IMR-90 (cell line): Measurements from ENCODE around the gene TCFL5. TPM values are rescaled to one million over a fixed set of nuclear protein-coding genes. Genes with fewer than 3 reads are reported as not detected.

Source experiments
- ATAC-seq: fragments of 200-7000 bp; cut with Tn5 transposase; 2 replicates; pipeline ENCODE4 v1.9.1; 2020; ENCODE audit warnings: low read depth, mild to moderate bottlenecking, moderate library complexity
- BruUV-seq: library from RNA; stranded (reverse); fragments of 400-500 nt; replicated peaks from 2 replicates; lab custom pipeline; 2021; lab: Mats Ljungman, UMichigan
- CTCF ChIA-PET: fragments of 300-600 bp; formaldehyde crosslinking; extraction: SDS; loops from one replicate; lab custom pipeline; 2021; ENCODE audit warnings: antibody characterized with exemption; lab: Yijun Ruan, JAX
- POLR2A ChIA-PET: fragments of 300-600 bp; sonication (Branson Sonifier 250); formaldehyde crosslinking; loops from one replicate; lab custom pipeline; 2022; ENCODE audit warnings: antibody characterized with exemption; ENCODE audit not compliant: unreplicated experiment; lab: Charles Lee
- DNase-seq: peaks from one replicate; pipeline ENCODE4 v3.0.0; 2013
- H2AFZ ChIP-seq: replicated peaks from 2 replicates; pipeline ENCODE3; 2013; ENCODE audit warnings: low read length, mild to moderate bottlenecking; ENCODE audit not compliant: poor library complexity
- H2AK5ac ChIP-seq: 2 replicates; pipeline ENCODE4 v1.6.1; 2013; ENCODE audit warnings: low read depth, low read length, inconsistent platforms
- H2AK9ac ChIP-seq: replicated peaks from 2 replicates; pipeline ENCODE3; 2013; ENCODE audit warnings: mild to moderate bottlenecking, low read depth, low read length, moderate library complexity; ENCODE audit not compliant: poor library complexity
- H2BK120ac ChIP-seq: 2 replicates; pipeline ENCODE4 v1.6.1; 2013; ENCODE audit warnings: low read depth, low read length, inconsistent platforms
- H2BK15ac ChIP-seq: 3 replicates; pipeline ENCODE4 v1.6.1; 2013; ENCODE audit warnings: low read depth, low read length, inconsistent platforms
- H2BK20ac ChIP-seq: 2 replicates; pipeline ENCODE4 v1.6.1; 2013; ENCODE audit warnings: low read depth, mild to moderate bottlenecking, inconsistent platforms, low read length, moderate library complexity
- H2BK5ac ChIP-seq: 2 replicates; pipeline ENCODE4 v1.6.1; 2013; ENCODE audit warnings: mild to moderate bottlenecking, low read depth, low read length, inconsistent platforms; ENCODE audit not compliant: poor library complexity, severe bottlenecking
- H3K14ac ChIP-seq: replicated peaks from 2 replicates; pipeline ENCODE4 v1.6.1; 2013; ENCODE audit warnings: low read depth, low read length, inconsistent platforms
- H3K18ac ChIP-seq: 2 replicates; pipeline ENCODE4 v1.6.1; 2013; ENCODE audit warnings: low read depth, low read length, control low read depth
- H3K23ac ChIP-seq: 2 replicates; pipeline ENCODE4 v1.6.1; 2013; ENCODE audit warnings: low read depth, low read length, inconsistent platforms
- H3K27ac ChIP-seq: 2 replicates; pipeline ENCODE4 v1.5.1; 2013; ENCODE audit warnings: mild to moderate bottlenecking, control low read depth, low read length; ENCODE audit not compliant: insufficient read depth
- H3K27me3 ChIP-seq: 2 replicates; pipeline ENCODE4 v1.6.1; 2013; ENCODE audit warnings: low read length; ENCODE audit not compliant: control insufficient read depth, insufficient read depth
- H3K36me3 ChIP-seq: 2 replicates; pipeline ENCODE4 v1.6.1; 2013; ENCODE audit warnings: low read length, mixed read lengths; ENCODE audit not compliant: control insufficient read depth, insufficient read depth
- H3K4ac ChIP-seq: 2 replicates; pipeline ENCODE4 v1.6.1; 2013; ENCODE audit warnings: low read depth, low read length, inconsistent platforms
- H3K4me1 ChIP-seq: 2 replicates; pipeline ENCODE4 v1.6.1; 2013; ENCODE audit warnings: low read length, mixed read lengths; ENCODE audit not compliant: control insufficient read depth, insufficient read depth
- H3K4me2 ChIP-seq: 2 replicates; pipeline ENCODE4 v1.6.1; 2013; ENCODE audit warnings: low read depth, mild to moderate bottlenecking, control low read depth, low read length, moderate library complexity
- H3K4me3 ChIP-seq: 2 replicates; pipeline ENCODE4 v1.5.1; 2013; ENCODE audit warnings: low read depth, mild to moderate bottlenecking, control low read depth, low read length, moderate library complexity; ENCODE audit not compliant: insufficient read depth
- H3K56ac ChIP-seq: 2 replicates; pipeline ENCODE4 v1.6.1; 2013; ENCODE audit warnings: low read length, inconsistent platforms; ENCODE audit not compliant: insufficient read depth; ENCODE audit errors: extremely low read depth
- H3K79me1 ChIP-seq, 2 experiments: 2 replicates each; pipeline ENCODE4 v1.6.1; 2013; ENCODE audit warnings: low read length in 2 of 2, inconsistent platforms in 1 of 2, low read depth in 1 of 2
- H3K9ac ChIP-seq: 2 replicates; pipeline ENCODE4 v1.6.1; 2013; ENCODE audit warnings: low read depth, low read length, control low read depth
- H3K9me1 ChIP-seq: 2 replicates; pipeline ENCODE4 v1.6.1; 2013; ENCODE audit warnings: low read length, inconsistent platforms; ENCODE audit not compliant: insufficient read depth
- H3K9me3 ChIP-seq: 2 replicates; pipeline ENCODE4 v1.6.1; 2013; ENCODE audit warnings: low read length; ENCODE audit not compliant: control insufficient read depth, insufficient read depth
- H4K20me1 ChIP-seq: 2 replicates; pipeline ENCODE4 v1.6.1; 2013; ENCODE audit warnings: low read length, inconsistent platforms; ENCODE audit not compliant: insufficient read depth
- H4K5ac ChIP-seq: 2 replicates; pipeline ENCODE4 v1.6.1; 2013; ENCODE audit warnings: mild to moderate bottlenecking, low read depth, low read length, control low read depth
- H4K8ac ChIP-seq, 2 experiments: 2 replicates each; pipeline ENCODE4 v1.6.1; 2013; ENCODE audit warnings: low read depth in 2 of 2, low read length in 2 of 2, control low read depth in 1 of 2, inconsistent platforms in 1 of 2
- H4K91ac ChIP-seq: 2 replicates; pipeline ENCODE4 v1.6.1; 2013; ENCODE audit warnings: low read depth, low read length, inconsistent platforms; ENCODE audit not compliant: insufficient read depth
- CEBPB ChIP-seq: IDR thresholded peaks from 2 replicates; pipeline ENCODE4 v1.6.1; 2012; ENCODE audit warnings: low read depth, low read length, improper control_type of control experiment
- MAZ ChIP-seq: IDR thresholded peaks from 2 replicates; pipeline ENCODE4 v1.6.1; 2012; ENCODE audit warnings: low read depth, mild to moderate bottlenecking, low read length, improper control_type of control experiment, moderate library complexity, borderline replicate concordance
- WGBS, 2 experiments: methylation state at CpG; one replicate each; pipeline versions ENCODE4 v1.1.5 to v1.1.7; 2013; ENCODE audit warnings: missing lambda C conversion rate in 2 of 2; ENCODE audit not compliant: insufficient read length in 1 of 2; ENCODE audit errors: extremely low coverage in 2 of 2; 5-methylcytosine and 5-hydroxymethylcytosine counted together
- dilution Hi-C: fragments of 300-500 bp; cut with HindIII; formaldehyde crosslinking; loops from one replicate; pipeline ENCODE4 v1.14.3; 2018; ENCODE audit warnings: low sequenced_read_pairs; ENCODE audit not compliant: unreplicated experiment
- in situ Hi-C: fragments of 300-500 bp; cut with MboI; formaldehyde crosslinking; loops from 3 replicates; pipeline ENCODE4 v1.14.3; 2019; ENCODE audit warnings: low sequenced_read_pairs, inconsistent platforms, mixed read lengths
- intact Hi-C: fragments of 100-400 bp; cut with micrococcal nuclease; formaldehyde crosslinking; loops from 2 replicates; pipeline ENCODE4 v1.10.0; 2022
- polyA plus RNA-seq, 3 experiments: library from polyadenylated mRNA; depleted of rRNA; stranded (reverse); fragments of >200 nt; gene quantifications; 2 replicates each; pipeline ENCODE4 v1.2.3, GENCODE V29; 2012; ENCODE audit warnings: low replicate concordance in 1 of 3
- total RNA-seq: library from RNA; depleted of rRNA; stranded (reverse); fragments of >200 nt; gene quantifications from 2 replicates; pipeline ENCODE4 v1.2.3, GENCODE V29; 2012
- TF ChIP-seq, protein P1 (sequence below): fragments of 150-350 bp; IDR thresholded peaks from 2 replicates; pipeline ENCODE4 v1.6.1; 2017; ENCODE audit warnings: mild to moderate bottlenecking, antibody characterized with exemption, low read length, low read depth
- TF ChIP-seq, protein P2 (sequence below): fragments of 150-350 bp; IDR thresholded peaks from 2 replicates; pipeline ENCODE4 v1.6.1; 2016; ENCODE audit warnings: low read depth, mild to moderate bottlenecking, low read length, moderate library complexity, borderline replicate concordance

Gene TCFL5
- total and polyA plus RNA-seq, 2 of the 4 experiments (the other 2 are of a cell fraction) = 6.0 to 8.2 TPM

DNA sequence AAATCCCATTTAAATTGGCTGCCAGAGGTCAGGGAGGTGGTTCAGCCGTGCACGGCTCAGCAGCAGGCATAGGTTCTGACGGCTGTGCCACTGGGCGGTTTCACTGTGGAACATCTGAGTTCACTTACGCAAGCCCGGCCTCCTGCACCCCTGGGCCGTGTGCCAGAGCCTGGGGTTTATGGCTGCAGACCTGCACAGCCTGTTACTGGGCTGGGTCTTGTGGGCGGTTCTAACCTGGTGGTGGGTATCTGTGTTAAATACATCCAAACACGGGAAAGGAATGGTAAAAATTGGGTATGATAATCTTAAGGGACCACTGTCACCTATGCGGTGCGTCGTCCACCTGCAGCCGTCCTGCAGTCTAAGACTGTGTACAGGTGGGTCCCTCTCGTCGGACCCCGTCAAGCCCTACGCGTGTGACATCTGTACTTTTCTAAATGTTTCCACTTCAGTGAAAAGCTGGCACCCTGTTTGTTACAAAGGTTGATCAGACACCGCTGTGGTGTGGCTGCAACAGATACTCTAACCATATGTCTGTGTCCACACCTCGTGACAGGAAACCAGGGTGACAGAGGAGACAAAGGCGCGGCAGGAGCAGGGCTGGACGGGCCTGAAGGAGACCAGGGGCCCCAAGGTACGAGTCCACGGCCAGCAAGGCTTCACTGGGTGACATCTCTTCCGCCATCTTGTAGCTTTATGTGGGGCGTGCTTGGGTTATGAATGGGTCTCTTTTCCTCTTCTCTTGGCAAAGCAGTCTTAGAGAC is 23.3 kb downstream of the TCFL5 start:
- in situ Hi-C loops = no loop called here
- H2AK5ac ChIP-seq = no peak overlapping the region
- TF ChIP-seq, protein P1, sequence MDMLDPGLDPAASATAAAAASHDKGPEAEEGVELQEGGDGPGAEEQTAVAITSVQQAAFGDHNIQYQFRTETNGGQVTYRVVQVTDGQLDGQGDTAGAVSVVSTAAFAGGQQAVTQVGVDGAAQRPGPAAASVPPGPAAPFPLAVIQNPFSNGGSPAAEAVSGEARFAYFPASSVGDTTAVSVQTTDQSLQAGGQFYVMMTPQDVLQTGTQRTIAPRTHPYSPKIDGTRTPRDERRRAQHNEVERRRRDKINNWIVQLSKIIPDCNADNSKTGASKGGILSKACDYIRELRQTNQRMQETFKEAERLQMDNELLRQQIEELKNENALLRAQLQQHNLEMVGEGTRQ = no peak
- TF ChIP-seq CEBPB = no peak
- TF ChIP-seq, protein P2, sequence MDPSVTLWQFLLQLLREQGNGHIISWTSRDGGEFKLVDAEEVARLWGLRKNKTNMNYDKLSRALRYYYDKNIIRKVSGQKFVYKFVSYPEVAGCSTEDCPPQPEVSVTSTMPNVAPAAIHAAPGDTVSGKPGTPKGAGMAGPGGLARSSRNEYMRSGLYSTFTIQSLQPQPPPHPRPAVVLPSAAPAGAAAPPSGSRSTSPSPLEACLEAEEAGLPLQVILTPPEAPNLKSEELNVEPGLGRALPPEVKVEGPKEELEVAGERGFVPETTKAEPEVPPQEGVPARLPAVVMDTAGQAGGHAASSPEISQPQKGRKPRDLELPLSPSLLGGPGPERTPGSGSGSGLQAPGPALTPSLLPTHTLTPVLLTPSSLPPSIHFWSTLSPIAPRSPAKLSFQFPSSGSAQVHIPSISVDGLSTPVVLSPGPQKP = no peak
- TF ChIP-seq MAZ = no peak
- no peaks in the 10 kb centered on the region for H3K9me3 ChIP-seq
- no peak overlapping the region for H3K4ac ChIP-seq
- no peak overlapping the region for H4K8ac ChIP-seq
- ATAC-seq (no peak), DNase-seq (no peak)
- no peak overlapping the region for H3K56ac ChIP-seq
- no peak overlapping the region for H3K23ac ChIP-seq
- H2BK5ac ChIP-seq = no peak overlapping the region
- H4K5ac ChIP-seq = no peak overlapping the region
- H3K4me2 ChIP-seq = no peak overlapping the region
- dilution Hi-C loops = no loop called here
- no peak overlapping the region for H2BK15ac ChIP-seq
- no peak overlapping the region for H2AK9ac ChIP-seq
- H2AFZ ChIP-seq = no peak overlapping the region
- no peak overlapping the region for H3K18ac ChIP-seq
- H3K4me1 ChIP-seq = no peaks in the 10 kb centered on the region
- H4K20me1 ChIP-seq = no peaks in the 10 kb centered on the region
- H3K14ac ChIP-seq = no peak overlapping the region
- no peak overlapping the region for H2BK20ac ChIP-seq
- H3K4me3 ChIP-seq = no peak overlapping the region
- ChIA-PET CTCF (no interaction called here), POLR2A (no interaction called here)
- H3K36me3 ChIP-seq = no peaks in the 10 kb centered on the region
- no peaks in the 10 kb centered on the region; the same call in 1 of the 2 replicates for H3K27me3 ChIP-seq
- intact Hi-C loops = no loop called here
- H4K91ac ChIP-seq = no peak overlapping the region
- no peak overlapping the region for H2BK120ac ChIP-seq
- no peaks in the 10 kb centered on the region for H3K9me1 ChIP-seq
- WGBS, 2 experiments = 84% methylated on average over 6 of the region's 27 CpGs; no CpG with 5 or more reads in 1 of the 2 experiments
- H3K79me1 ChIP-seq = no peaks in the 10 kb centered on the region
- no peak overlapping the region for H3K27ac ChIP-seq
- no TSS peak for BruUV-seq
- H3K9ac ChIP-seq = no peak overlapping the region
